NOMO-1 treated with DMSO at 0.1 percent for 48 hours (cell line): ENCODE results near the gene ESRRG.

Experiments
- DNase-seq: peaks from one replicate; lab custom pipeline; 2025; ENCODE audit not compliant: unreplicated experiment; lab: John Stamatoyannopoulos, UW

Gene ESRRG

GRCh38 chr1:216523043-216523442, 200.2 kb downstream of the ESRRG start:
- no peak for DNase-seq

- no peak for DNase-seq
Measured at GRCh38 chr1:216521477-216521876, 201.8 kb downstream of the ESRRG start.

GRCh38 chr1:216518844-216519627, 204.2 kb downstream of the ESRRG start:
- DNase-seq: no peak

GRCh38 chr1:216502528-216503162, 220.6 kb downstream of the ESRRG start:
- no peak for DNase-seq

GRCh38 chr1:216500273-216500967, 222.8 kb downstream of the ESRRG start:
- no peak for DNase-seq

GRCh38 chr1:216499581-216500272, 223.5 kb downstream of the ESRRG start:
- DNase-seq: no peak

- no peak for DNase-seq
Measured at GRCh38 chr1:216498277-216498676, 225.0 kb downstream of the ESRRG start.

- DNase-seq: no peak
Measured at GRCh38 chr1:216485042-216485441, 238.2 kb downstream of the ESRRG start.

GRCh38 chr1:216483672-216484401, 239.4 kb downstream of the ESRRG start:
- DNase-seq: no peak

GRCh38 chr1:216482620-216483019, 240.6 kb downstream of the ESRRG start:
- no peak for DNase-seq

- no peak for DNase-seq
Measured at GRCh38 chr1:216478238-216478637, 245.0 kb downstream of the ESRRG start.

- no peak for DNase-seq
Measured at GRCh38 chr1:216476341-216476740, 246.9 kb downstream of the ESRRG start.

- DNase-seq: no peak
Measured at GRCh38 chr1:216475659-216476276, 247.5 kb downstream of the ESRRG start.

- no peak for DNase-seq
Measured at GRCh38 chr1:216466162-216466801, 256.9 kb downstream of the ESRRG start.

GRCh38 chr1:216464489-216464888, 258.7 kb downstream of the ESRRG start:
- DNase-seq: no peak

GRCh38 chr1:216462066-216462775, 261.0 kb downstream of the ESRRG start:
- no peak for DNase-seq

GRCh38 chr1:216461466-216461865, 261.8 kb downstream of the ESRRG start:
- no peak for DNase-seq

GRCh38 chr1:216459651-216460207, 263.5 kb downstream of the ESRRG start:
- DNase-seq: no peak

GRCh38 chr1:216458812-216459211, 264.4 kb downstream of the ESRRG start:
- DNase-seq: no peak
